Measurements from ENCODE around the gene SSBP2.
"Not testable (repeated sequence)": the region's sequence is repeated elsewhere in the genome, so short reads cannot be mapped to it uniquely, and the experiment has no call there.

SSBP2 gene

DNA sequence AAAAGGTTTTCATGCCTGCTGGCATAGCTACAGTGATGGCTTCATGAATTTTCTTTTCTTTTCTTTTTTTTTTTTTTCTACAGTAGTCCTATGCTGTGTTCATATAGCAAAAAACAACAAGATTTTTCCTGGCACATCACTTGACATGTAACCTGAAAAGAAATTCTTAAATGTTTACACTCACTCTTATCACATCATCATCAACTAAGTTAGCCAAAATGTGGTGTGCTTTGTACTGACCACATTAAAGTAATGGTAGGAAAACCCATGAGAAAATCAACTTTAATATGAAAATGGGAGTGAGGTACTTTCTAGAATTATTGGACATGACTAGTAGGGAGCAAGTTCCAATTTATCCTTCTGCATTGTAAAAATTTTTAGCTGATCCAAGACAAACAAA, 146.7 kb downstream of the SSBP2 start:
- no peak for DNase-seq (ENCODE audit: low read depth in 1 of 2, low spot score in 1 of 2)

DNA sequence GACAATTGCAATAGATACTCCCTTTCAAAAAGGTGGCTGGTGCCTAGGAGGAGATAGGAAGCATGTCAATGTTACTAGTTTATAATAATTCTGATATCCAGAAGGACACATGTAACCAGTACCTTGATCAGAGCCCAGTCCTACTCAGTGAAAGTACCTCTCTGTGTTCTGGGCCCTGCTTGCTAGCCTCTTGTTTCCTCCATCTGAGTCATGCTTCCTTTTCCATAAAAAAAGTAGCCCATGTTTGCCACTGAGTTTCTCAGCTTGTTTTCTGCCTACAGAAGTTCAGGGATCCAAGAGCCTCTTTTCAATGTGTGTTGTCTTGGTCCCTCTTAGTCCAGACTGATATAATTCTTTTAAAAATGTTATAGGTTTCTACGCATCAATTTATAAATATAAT, 149.0 kb downstream of the SSBP2 start:
- DNase-seq (ENCODE audit: low read depth in 1 of 2, low spot score in 1 of 2): no peak

DNA sequence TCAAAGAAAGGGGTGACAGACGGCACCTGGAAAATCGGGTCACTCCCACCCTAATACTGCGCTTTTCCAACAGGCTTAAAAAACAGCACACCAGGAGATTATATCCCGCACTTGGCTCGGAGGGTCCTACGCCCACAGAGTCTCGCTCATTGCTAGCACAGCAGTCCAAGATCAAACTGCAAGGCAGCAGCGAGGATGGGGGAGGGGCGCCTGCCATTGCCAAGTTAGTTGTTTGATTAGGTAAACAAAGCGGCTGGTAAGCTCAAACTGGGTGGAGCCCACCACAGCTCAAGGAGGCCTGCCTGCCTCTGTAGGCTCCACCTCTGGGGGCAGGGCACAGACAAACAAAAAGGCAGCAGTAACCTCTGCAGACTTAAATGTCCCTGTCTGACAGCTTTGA, 158.8 kb downstream of the SSBP2 start:
- DNase-seq (ENCODE audit: low read depth in 1 of 2, low spot score in 1 of 2): not testable (repeated sequence)

DNA sequence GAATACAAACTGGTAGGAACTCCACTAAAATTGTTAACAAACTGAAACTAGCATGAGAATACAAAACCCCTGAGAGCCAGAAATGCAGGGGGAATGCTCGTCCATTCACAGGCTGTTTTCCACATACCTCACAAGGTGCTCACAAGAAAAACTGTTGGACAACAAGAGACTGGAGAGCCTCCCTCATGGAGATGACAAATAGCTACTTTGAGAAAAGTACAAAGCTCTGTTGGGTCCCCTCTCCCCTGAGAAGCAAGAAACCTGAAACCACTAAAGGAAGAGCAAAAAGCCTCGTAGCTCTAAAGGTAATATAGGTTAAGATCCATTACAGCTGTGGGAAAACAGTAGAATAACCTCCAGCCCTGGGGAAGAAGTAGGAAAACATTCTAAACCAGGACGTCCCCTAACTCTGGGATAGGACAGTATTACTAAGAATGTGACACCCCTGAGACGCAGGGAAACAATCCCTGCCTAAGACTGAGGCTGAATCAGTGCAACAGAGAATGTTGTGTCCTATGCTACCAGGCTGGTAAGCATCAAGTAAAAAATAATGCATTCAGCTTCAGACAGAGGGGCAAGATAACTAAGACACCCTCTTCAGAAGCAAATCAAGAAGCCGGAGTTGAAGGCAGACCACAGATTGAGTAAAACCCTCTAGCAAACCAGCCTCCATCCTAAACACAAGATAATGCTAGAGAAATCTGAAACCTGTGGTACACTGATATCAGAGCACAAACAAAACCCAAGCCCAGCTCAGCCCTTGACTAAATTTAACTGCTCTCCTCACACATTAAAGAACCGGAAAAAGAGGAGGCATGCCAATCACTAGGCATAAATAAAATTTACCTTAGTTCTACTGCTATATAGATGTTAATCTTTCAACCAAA, 160.2 kb downstream of the SSBP2 start:
- DNase-seq (ENCODE audit: low read depth in 1 of 2, low spot score in 1 of 2): no peak

DNA sequence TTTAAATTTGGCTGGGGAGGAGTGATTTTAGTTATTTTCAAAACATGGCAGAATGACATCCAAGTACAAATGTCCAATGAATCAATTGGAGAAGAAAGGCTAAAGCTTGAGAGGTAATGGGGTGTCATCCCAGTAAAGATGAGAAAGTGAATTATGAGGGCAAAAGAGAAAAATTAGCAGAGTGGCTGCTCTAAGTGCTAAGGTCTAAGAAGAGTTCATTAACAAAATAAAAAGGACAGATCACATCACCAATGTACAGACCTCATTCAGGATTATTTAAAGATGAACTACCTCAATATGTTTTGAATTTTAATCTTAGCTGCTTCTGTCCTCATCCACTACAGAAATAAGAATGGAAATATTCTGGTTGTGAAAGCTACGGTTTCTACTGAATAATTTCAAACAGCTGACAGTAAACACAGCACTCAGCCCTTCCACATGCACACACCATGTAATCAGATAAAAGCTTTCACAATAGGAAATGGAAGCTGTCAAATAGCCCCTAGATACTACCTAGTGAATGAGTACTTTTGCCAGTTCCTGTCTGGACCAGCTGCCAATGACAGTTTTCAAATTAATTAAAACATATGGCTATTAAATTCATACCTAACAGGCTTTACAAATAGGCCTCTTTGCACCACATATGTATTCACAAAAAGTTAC, 171.5 kb downstream of the SSBP2 start:
- DNase-seq (ENCODE audit: low read depth in 1 of 2, low spot score in 1 of 2): no peak

DNA sequence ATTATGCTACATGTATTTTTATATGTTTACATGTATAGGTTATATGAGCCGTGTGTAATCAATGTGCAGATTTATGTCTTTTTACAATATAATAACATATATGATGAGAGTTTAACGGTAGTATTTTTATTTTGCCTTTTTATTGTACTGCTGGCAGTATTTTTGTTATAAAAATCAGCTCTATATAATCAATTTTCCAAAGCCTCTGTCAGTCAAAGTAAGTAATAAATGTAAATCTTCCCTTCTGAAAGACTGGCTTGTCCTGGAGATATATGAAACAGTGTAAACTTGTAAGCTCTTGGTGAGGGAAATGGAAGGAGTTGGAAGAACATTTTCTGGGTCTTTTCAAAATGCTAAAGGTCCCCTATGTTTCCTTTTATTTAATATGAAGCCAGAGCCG, 173.8 kb downstream of the SSBP2 start:
- no peak for DNase-seq (ENCODE audit: low read depth in 1 of 2, low spot score in 1 of 2)

DNA sequence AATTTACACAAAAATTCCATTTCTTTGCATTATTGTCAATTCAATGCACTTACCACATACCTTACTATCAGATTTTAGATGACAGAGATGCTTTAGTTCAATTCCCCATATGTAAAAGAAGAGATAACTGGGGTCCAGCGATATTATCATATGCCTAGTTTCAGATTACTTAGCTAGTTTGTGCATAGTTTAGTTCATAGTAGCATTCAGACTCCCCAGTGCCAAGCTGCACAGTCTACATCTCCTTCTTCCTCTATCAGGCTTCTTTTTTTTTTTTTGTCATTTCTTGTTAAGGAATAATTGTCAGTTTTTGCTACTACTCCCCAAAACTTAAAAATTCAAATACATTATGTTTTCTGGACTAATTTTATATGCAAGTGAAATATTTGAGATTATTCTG, 175.0 kb downstream of the SSBP2 start:
- DNase-seq (ENCODE audit: low read depth in 1 of 2, low spot score in 1 of 2): no peak

DNA sequence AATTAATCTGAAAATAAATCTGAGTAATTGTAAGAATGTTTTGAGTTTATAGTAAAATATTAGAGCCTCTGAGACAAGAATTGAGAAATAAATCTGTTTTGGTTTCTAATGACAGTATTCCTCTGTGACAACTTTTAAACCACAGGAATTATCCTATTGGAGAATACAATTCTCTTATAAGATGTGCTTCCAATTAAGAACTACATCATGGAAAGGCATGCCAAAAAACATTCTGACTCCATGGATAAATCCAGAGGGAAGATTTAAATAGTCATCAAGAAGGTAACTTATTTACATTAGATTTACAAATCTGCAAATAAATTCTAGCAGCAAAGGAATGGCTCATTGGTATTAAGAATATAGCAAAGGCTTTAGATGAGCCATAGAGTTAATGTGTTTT, 178.7 kb downstream of the SSBP2 start:
- no peak for DNase-seq (ENCODE audit: low read depth in 1 of 2, low spot score in 1 of 2)

DNA sequence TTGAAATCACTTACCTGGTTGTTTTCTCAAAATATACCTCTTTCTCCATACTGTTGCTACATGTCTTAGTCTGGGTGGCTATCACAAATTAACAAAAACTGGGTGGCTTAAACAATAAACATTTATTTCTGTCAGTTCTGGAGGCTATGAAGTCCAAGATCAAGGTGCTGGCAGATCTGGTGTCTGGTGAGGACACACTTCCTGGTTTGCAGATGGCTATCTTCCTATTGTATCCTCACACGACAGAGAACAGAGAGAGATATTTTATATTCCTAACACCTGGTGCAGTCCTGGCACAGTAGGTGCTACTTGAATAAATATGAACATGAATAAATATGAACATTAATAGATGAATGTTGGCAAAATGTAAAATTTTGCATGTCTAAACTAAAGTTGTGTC, 192.7 kb downstream of the SSBP2 start:
- DNase-seq (ENCODE audit: low read depth in 1 of 2, low spot score in 1 of 2): no peak

DNA sequence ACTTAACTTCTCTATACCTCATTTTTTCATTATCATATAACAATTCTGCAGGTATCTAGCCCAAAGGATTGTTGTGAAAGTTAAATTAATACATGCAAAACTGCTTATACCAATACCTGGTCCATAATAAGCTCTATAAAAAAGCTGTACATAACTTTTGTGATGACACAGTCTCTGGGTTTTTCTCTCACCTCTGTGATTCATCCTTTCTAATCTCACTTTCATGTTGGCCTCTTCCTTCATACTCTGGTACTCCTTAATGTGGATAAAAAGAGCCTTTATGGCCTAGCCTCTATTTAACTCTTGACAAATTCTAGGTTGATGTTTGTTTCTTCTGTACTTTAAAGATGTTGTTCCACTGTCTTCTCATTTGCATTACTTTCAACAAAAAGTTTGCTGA, 194.1 kb downstream of the SSBP2 start:
- DNase-seq (ENCODE audit: low read depth in 1 of 2, low spot score in 1 of 2): no peak

DNA sequence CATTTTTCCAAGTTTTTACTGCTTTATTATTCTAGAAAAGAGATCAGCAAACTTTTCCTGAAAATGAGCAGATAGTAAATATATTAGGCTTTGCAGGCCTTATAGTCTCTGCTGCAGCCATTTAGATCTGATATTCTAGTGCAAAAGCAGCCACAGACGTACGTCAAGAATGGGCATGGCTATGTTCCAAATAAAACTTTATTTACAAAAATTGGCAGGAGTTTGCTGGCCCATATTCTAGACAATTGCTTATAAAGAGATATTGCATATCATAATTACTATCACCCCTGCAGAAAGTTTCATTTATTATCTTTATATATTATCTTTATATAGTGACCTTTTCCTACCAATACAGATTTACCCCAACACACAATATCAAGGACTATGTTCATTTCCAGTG, 195.0 kb downstream of the SSBP2 start:
- DNase-seq (ENCODE audit: low read depth in 1 of 2, low spot score in 1 of 2): no peak

DNA sequence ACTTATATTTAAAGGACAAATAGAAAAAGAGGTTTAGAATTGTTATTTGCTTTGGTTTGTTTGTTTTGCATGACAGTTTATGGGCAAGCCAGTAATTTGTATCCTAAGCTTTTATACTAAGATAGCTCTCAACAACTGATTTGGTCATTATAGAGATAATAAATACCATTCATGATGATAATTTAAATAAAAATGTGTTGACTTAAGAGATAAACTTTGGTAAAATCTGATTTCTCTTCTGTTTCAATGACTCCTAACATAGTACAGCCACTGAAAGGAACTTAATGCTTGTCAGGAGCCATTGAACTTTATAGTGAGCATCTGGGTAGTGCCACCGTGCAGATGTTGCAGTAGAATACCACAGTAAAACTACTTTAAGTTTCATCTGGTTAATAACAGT, 196.2 kb downstream of the SSBP2 start:
- DNase-seq (ENCODE audit: low read depth in 1 of 2, low spot score in 1 of 2): no peak

DNA sequence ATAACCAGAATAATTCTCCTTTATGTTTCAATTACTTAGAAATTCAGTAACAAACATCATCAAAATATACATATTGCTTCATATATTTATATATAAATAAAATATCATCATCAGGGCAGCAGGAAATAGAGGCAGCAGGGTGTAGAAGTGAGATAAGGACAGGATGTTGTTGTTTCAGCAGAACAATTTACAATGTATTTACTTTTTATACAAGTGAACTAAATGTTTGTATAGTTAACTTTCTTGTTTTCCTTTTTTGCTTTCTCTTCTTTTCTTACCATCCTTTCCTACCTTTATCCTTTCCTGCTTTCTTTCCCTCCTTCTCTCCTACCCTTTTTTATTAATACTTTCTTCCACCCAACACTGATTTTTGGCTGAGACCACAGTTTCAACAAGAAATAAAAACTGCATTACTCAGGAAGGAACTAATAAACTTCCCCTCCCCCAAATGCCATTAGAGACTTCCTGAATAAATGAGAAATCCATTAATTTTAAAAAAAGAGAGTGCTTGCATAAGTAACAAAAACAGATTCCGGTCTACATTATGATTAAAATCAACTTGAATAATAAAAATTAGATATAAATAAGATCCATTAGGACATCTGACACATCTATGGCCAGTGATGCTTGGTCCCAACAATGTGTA, 197.2 kb downstream of the SSBP2 start:
- DNase-seq (ENCODE audit: low read depth in 1 of 2, low spot score in 1 of 2): no peak

DNA sequence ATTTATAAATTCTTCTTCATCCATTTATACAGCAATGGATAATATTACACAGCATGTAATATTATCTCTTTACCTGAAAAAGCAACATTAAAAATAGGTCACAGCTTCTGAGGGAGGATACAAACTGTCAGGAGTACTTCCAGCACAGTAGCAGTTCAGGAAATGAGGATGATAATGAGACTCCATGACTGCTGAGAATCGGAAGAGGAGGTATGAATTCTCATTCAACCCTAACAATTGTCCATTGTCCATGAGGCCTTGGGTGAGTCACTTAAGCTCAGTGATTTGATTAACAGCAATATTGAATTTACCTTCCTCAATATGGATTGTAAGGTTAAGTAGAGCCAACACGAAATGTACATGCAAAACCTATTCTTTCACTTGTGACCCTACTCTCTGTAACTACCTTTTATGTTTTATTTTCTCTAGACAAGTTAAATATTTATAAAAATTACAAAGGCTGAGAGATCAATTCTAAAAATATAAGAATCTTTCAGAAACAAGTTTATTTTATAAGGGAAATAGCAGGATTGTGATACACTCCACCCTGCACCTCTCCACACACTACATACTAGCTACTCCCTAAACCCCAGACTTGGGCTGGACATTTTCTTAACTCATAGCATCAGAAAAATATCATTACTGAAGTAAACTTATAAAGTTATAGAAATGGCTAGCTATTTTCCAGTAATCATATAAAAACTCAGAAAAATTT, 197.9 kb downstream of the SSBP2 start:
- DNase-seq (ENCODE audit: low read depth in 1 of 2, low spot score in 1 of 2): no peak

DNA sequence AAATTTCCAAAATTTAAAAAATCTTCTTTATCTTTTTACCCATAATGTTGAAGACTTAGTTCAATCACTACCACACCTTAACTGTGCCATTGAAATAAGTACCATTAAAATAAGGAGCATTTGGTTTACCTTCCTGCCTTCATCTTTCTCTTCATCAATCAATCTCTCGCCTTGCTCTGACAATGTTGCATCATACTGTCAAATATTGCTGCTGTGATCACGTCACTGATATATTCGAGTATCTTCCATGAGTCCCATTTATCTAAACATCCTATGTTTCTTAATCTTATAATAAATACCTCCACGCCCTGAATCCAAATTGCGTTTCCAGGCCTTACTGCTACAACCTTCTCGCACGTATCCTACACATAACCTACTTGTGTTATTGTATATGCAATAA, 201.8 kb downstream of the SSBP2 start:
- no peak for DNase-seq (ENCODE audit: low read depth in 1 of 2, low spot score in 1 of 2)

DNA sequence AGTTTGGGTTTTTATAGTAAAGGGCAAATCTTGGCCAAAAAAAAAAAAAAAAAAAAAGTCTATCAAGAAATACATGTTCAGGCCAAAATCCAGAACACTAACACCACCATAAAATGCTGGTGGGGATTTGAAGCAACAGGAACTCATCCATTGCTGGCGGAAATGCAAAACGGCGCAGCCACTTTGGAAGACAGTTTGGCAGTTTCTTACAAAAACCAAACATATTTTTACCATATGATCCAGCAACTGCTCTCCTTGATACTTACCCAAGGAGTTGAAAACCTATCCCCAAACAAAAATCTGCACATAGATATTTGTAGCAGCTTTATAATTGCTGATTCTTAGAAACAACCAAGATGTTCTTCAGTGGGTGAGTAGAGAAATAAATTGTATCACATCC, 203.9 kb downstream of the SSBP2 start:
- DNase-seq (ENCODE audit: low read depth in 1 of 2, low spot score in 1 of 2): no peak

DNA sequence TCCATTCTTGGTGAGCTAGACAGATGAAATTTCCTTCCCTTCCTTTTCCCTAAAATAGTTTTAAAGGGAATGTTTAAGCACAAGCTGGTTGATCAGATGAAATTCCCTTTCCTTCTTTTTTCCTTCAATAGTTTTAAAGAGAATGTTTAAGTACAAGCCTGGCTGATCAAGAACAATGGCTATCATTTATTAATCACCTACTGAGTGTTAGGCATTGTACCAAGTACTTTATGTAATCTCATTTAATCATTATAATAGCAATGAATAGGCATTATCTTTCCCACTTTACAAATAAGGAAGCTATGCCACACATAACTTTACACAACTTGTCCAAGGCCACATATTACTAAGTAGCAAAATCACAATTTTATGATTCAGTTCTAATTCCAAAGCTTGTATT, 205.0 kb downstream of the SSBP2 start:
- no peak for DNase-seq (ENCODE audit: low read depth in 1 of 2, low spot score in 1 of 2)

DNA sequence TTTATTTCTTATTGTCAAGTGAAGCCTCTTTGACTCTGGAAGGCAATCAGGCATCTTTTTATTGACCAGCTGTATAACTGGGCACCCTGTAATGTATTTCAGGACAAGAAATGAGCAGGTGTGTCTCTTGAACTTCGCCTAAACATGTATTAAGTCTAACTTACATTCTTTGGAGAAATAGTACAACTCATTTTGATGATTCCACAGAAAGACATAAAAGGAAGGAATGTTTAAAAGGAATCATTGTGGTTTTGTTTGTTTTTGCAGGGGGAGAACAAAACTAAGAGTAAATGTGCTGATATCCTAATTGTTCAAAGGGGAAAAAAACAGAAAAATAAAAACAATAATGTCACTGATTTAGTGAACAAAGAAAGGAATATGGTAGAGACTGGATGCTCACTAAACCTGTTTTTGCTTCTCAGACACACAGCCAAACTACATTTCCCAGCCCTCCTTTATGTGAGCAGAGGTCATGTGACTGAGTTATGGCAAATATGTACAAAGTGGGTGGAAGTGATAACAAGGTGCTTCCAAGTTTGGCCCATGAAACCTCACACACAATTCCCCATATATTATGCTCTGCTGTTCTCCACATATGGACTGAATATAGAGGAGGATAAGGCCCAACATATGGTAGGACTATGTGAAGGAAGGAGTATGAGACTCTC, 206.4 kb downstream of the SSBP2 start:
- no peak for DNase-seq (ENCODE audit: low read depth in 1 of 2, low spot score in 1 of 2)

DNA sequence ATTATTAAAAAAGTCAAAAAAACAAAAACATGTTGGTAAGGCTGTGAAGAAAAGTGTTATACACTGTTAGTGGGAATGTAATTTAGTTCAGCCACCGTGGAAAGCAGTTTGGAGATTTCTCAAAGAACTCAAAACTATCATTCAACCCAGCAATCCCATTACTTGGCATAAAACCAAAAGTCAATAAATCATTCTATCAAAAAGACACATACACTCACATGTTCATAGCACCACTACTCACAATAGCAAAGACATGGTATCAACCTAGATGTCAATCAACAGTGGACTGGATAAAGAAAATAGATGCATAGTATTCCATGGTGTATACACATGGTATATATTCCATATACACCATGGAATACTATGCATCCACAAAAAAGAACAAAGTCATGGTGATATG, 208.7 kb downstream of the SSBP2 start:
- no peak for DNase-seq (ENCODE audit: low read depth in 1 of 2, low spot score in 1 of 2)

DNA sequence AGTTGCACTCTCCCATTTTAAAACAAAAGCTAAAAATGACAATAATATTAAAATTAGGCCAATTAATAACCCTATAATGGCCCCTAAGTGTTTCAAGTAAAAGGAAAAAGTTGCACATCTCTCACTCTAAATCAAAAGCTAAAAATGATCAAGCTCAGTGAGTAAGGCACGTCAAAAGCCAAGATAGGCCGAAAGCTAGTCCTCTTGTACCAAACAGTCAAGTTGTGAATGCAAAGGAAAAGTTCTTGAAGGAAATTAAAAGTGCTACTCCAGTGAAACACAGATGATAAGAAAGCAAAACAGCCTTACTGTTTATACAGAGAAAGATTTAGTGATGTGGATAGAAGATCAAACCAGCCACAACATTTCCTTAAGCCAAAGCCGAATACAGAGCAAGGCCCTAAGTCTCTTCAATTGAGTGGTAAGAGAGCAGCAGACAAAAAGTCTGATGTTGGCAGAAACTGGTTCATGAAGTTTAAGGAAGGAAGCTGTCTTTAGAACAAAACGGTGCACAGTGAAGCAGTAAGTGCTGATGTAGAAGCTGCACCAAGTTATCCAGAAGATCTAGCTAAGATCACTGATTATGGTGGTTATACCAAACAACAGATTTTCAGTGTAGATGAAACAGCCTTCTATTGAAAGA, 212.9 kb downstream of the SSBP2 start:
- no peak for DNase-seq (ENCODE audit: low read depth in 1 of 2, low spot score in 1 of 2)

DNA sequence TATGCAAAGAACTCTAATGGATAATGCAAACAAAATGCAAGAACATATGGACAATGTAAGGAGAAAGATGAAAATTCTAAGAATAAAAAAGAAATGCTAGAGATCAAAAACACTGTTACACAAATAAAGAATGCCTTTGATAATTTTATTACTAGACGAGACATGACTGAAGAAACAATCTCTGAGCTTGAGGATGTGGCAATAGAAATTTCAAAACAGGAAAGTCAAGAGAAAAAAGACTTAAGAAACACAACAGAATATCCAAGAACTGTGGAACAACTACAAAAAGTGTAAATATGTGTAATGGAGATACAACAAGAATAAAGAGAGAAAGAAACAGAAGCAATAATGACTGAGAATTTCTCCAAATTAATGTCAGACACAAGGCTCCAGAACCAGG, 216.5 kb downstream of the SSBP2 start:
- no peak for DNase-seq (ENCODE audit: low read depth in 1 of 2, low spot score in 1 of 2)
